GM18951 (cell line): ENCODE measurements around the gene BGN.

Experiments used
- POLR2A ChIP-seq: IDR thresholded peaks from 4 replicates; pipeline ENCODE4 v1.6.1; 2011; ENCODE audit warnings: mild to moderate bottlenecking; ENCODE audit not compliant: insufficient read length, insufficient read depth; ENCODE audit errors: extremely low read depth
- in situ Hi-C: fragments of 300-500 bp; cut with MboI; formaldehyde crosslinking; loops from one replicate; pipeline ENCODE4 v1.12.0; 2022; ENCODE audit warnings: low sequenced_read_pairs, mixed read lengths, inconsistent platforms; ENCODE audit not compliant: unreplicated experiment

BGN gene

DNA sequence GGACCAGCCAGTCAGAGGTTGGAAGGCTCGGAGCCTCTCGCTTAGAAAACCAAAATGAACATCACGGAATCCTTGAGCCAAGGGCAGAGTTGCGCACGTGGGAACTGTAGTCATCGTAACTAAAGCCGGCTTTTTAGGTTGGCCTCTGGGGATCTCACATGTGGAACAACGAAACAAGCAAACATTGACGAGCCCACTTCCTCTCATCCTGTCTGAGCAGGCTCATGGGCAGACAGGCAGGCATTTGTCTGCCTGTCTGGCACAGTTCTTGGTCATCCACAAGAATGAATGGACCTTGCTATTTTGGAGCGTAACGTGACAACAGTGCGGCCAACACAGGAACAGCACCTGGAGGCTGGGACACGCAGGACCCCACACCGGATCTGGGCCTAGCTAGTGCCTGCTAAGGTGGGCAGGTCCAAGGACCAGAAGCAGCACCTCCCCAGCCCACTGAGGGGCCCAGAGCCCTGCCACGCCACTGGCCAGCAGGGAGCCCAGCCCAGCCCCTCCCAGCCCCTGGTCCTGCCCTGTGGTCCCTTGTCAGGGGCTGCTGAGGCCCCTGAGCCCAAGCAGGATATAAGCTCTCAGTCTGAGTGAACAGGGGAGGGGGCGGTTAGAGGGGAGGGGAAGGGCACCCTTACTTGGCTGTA lies 39.8 kb upstream of the BGN start:
- no peak for TF ChIP-seq POLR2A
- in situ Hi-C loops = no loop called here

DNA sequence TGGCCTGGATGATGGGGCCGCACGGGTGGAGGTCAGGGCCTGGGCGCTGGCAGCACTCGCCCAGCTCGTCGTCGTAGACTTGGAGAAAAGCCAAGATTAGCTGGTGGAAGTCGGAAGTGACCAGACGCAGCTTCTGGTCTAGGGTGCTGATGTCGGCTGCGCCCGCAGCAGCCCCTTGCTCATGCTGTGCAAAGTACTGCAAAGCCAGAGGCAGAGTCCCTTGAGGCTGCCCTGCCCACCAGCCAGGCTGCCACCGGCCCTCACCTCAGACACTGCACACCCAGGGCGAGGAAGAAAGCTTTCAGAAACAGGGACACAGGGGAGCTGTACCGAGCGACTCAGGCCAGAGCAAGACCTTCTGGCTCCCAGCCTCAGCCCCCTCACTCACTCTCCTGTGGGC lies 39.2 kb upstream of the BGN start:
- in situ Hi-C loops = no loop called here
- TF ChIP-seq POLR2A = no peak

- TF ChIP-seq POLR2A = no peak
- in situ Hi-C loops = no loop called here
Measured at GRCh38 chrX:153456161-153456560, 38.6 kb upstream of the BGN start.

GRCh38 chrX:153456704-153457103 lies 38.1 kb upstream of the BGN start:
- no peak for TF ChIP-seq POLR2A
- in situ Hi-C loops = no loop called here

- in situ Hi-C loops = no loop called here
- no peak for TF ChIP-seq POLR2A
Measured at GRCh38 chrX:153457136-153457825, 37.5 kb upstream of the BGN start.

- in situ Hi-C loops = no loop called here
Measured at GRCh38 chrX:153457827-153458466, 36.8 kb upstream of the BGN start.

DNA sequence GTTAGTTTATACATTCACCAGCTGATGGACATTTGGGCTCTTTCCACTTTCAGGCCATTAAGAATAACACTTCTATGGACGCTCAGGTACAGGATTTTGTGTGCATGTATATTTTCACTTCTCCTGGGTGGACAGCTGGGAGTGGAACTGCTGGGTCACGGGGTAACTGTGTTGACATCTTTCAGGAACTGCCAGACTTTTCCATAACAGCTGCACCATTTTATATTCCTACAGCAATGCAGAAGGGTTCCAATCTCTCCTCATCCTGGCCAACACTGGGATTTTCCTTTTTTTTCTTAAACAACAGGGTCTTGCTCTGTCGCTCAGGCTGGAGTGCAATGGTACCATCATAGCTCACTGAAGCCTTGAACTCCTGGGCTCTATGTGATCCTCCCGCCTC lies 36.3 kb upstream of the BGN start:
- in situ Hi-C loops = no loop called here
- TF ChIP-seq POLR2A = no peak

More at GRCh38 chrX:153457827-153458466, 36.8 kb upstream of the BGN start:
- TF ChIP-seq POLR2A = no peak

DNA sequence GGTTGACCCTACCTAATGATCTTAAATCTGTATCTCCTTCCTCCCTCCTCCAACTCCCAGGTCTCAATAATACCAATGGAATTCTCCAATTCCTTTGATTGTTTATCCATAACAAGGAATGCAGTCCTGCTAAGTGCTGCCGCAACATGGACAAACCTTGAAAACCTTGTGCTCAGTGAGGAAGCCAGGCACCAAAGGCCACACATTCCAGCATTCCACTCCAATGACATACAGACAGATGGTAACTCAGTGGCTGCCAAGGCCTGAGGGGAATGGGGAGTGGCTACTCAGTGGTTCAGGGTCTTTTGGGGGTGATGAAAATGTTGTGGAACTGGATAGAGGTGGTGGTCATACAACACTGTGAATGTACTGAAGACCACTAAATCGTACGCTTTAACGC lies 34.8 kb upstream of the BGN start:
- TF ChIP-seq POLR2A = no peak
- in situ Hi-C loops = no loop called here

DNA sequence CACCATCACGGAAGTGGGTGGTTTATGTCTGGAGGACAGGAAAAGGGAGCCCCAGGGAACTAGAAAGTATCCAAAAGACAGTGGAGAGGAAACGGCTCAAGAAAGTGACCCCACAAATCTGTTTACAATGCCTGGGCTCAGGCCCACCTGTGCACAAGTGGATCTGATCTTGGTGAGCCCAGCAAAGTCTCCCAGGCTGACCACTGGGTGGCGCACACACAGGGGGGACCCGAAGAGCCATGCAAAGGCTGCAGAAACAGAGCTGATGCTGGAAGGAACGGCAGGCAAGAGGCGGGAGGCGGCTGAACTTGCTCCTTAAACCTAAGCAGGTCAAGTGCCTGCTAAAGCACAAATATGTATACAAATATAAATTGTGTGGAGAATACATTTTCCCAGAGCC lies 34.0 kb upstream of the BGN start:
- in situ Hi-C loops = no loop called here
- no peak for TF ChIP-seq POLR2A

- no peak for TF ChIP-seq POLR2A
- in situ Hi-C loops = no loop called here
Measured at GRCh38 chrX:153462291-153462690, 32.5 kb upstream of the BGN start.

GRCh38 chrX:153463031-153463430 lies 31.7 kb upstream of the BGN start:
- in situ Hi-C loops = no loop called here
- TF ChIP-seq POLR2A = no peak

DNA sequence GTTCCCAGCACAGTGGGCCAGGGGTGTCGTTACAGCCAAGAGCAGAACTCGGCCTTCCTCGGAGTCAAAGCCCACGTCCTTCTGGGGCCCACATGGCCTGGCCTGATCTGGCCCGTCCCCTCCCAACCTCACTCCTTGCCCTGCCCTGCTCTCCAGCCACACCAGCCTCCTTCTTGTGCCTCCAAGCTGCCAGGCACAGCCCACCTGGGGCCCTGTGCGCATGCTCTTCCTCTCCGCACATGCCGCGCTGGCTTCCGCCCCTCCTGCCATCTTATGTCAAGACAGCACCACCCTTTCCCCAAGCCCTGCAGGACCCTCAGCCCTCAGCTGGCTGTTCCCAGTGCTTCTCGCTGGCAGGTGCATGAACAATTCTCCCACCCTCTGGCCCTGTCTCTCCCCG lies 31.2 kb upstream of the BGN start:
- no peak for TF ChIP-seq POLR2A
- in situ Hi-C loops = no loop called here

DNA sequence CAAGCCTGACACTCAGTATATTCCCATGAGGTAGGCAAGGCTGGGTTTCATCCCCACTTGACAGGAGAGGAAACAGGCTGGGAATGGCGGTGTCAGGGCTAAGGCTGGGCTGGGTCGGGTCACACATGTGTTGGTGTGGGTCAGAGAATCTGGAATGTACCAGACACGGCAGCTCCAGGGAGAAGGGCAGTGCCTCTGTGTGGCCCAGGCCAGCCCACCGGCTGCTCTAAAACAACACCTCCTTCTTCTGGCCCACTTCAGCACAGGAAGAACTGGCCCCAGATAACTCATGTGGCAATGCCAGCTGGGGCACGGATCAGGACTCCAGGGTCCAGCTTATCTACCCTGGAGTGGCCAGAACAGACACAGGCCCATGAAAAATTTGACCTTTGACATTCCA lies 30.7 kb upstream of the BGN start:
- in situ Hi-C loops = no loop called here
- no peak for TF ChIP-seq POLR2A
